ENCODE measurements around the gene NT5DC1.

NT5DC1 gene

GRCh38 chr6:116254297-116255056 lies 153.8 kb downstream of the NT5DC1 start:
- TF ChIP-seq CTCF (IDR thresholded peaks at IDR 0.05; ENCODE audit: borderline replicate concordance, control extremely low read depth, extremely low read depth, insufficient read depth, missing control alignments), result no peak
- DNase-seq (ENCODE audit: low spot score), result no peak
- in situ Hi-C loops (cut with MboI; ENCODE audit: low sequenced_read_pairs, unreplicated experiment), result no loop called here

GRCh38 chr6:116255246-116255800 lies 154.7 kb downstream of the NT5DC1 start:
- no peak for DNase-seq (ENCODE audit: low spot score)
- in situ Hi-C loops (cut with MboI; ENCODE audit: low sequenced_read_pairs, unreplicated experiment), result no loop called here
- TF ChIP-seq CTCF (IDR thresholded peaks at IDR 0.05; ENCODE audit: borderline replicate concordance, control extremely low read depth, extremely low read depth, insufficient read depth, missing control alignments), result no peak

- in situ Hi-C loops (cut with MboI; ENCODE audit: low sequenced_read_pairs, unreplicated experiment), result no loop called here
- no peak for DNase-seq (ENCODE audit: low spot score)
- no peak for TF ChIP-seq CTCF (IDR thresholded peaks at IDR 0.05; ENCODE audit: borderline replicate concordance, control extremely low read depth, extremely low read depth, insufficient read depth, missing control alignments)
Measured at GRCh38 chr6:116256694-116257093, 156.0 kb downstream of the NT5DC1 start.

- DNase-seq (ENCODE audit: low spot score), result no peak
- no peak for TF ChIP-seq CTCF (IDR thresholded peaks at IDR 0.05; ENCODE audit: borderline replicate concordance, control extremely low read depth, extremely low read depth, insufficient read depth, missing control alignments)
- in situ Hi-C loops (cut with MboI; ENCODE audit: low sequenced_read_pairs, unreplicated experiment), result no loop called here
Measured at GRCh38 chr6:116258520-116258919, 157.9 kb downstream of the NT5DC1 start.

- in situ Hi-C loops (cut with MboI; ENCODE audit: low sequenced_read_pairs, unreplicated experiment), result loop anchor here (10.0 kb wide), 1 partner anchor 281 kb away; the partner anchor contains the start of gene TRAPPC3L
- DNase-seq (ENCODE audit: low spot score), result no peak
- no peak for TF ChIP-seq CTCF (IDR thresholded peaks at IDR 0.05; ENCODE audit: borderline replicate concordance, control extremely low read depth, extremely low read depth, insufficient read depth, missing control alignments)
Measured at GRCh38 chr6:116263353-116263752, 162.7 kb downstream of the NT5DC1 start.

GRCh38 chr6:116265041-116265829 lies 164.6 kb downstream of the NT5DC1 start:
- no peak for TF ChIP-seq CTCF (IDR thresholded peaks at IDR 0.05; ENCODE audit: borderline replicate concordance, control extremely low read depth, extremely low read depth, insufficient read depth, missing control alignments)
- in situ Hi-C loops (cut with MboI; ENCODE audit: low sequenced_read_pairs, unreplicated experiment), result loop anchor here (10.0 kb wide), 1 partner anchor 280 kb away; the partner anchor contains the start of gene TRAPPC3L
- DNase-seq (ENCODE audit: low spot score), result no peak
